Measurements from ENCODE around the gene KLHDC8A.
"Not testable (repeated sequence)": the region's sequence is repeated elsewhere in the genome, so short reads cannot be mapped to it uniquely, and the experiment has no call there.

The KLHDC8A gene

DNA sequence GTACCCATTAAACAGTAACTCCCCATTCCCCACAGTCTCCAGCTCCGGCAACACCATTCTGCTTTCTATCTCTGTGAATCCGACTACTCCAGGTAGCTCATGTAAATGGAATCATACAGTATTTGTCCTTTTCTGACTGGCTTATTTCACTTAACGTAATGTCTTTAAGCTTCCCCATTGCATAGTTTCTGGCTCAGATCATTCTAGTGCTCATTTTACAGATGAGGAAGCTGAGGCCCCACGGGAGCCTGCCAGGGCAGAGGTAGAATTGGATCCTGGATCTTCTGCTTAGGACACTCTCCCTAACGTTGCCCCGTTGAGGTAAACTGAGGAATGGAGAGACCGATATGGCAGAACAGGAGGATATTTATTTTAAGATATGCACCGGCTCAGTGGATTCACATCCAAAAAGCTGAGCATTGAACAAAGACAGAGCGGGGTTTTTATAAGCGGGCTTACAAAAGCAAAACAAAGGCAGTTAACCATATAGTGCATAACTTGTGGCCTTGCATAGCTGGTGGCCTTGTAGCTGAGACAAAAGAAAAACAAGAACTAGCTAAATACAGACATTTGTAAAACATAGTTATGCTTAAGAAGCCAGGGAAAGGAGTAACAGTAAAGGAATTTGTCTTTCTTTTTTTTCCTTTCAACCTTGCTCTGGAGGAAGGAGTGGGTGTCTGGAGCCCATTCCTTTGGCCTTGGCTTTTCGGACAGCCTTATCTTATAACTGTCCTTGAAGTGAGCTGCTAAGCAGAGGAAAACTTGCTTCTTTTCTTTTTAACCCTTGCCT is 15.3 kb upstream of the KLHDC8A start:
- TF ChIP-seq, protein P1, sequence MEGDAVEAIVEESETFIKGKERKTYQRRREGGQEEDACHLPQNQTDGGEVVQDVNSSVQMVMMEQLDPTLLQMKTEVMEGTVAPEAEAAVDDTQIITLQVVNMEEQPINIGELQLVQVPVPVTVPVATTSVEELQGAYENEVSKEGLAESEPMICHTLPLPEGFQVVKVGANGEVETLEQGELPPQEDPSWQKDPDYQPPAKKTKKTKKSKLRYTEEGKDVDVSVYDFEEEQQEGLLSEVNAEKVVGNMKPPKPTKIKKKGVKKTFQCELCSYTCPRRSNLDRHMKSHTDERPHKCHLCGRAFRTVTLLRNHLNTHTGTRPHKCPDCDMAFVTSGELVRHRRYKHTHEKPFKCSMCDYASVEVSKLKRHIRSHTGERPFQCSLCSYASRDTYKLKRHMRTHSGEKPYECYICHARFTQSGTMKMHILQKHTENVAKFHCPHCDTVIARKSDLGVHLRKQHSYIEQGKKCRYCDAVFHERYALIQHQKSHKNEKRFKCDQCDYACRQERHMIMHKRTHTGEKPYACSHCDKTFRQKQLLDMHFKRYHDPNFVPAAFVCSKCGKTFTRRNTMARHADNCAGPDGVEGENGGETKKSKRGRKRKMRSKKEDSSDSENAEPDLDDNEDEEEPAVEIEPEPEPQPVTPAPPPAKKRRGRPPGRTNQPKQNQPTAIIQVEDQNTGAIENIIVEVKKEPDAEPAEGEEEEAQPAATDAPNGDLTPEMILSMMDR (IDR thresholded peaks at IDR 0.05; ENCODE audit: borderline replicate concordance, control extremely low read depth, extremely low read depth, insufficient read depth, missing control alignments): no peak
- no peak for DNase-seq (ENCODE audit: low spot score)
- in situ Hi-C loops (cut with MboI; ENCODE audit: low sequenced_read_pairs, unreplicated experiment): no loop called here

DNA sequence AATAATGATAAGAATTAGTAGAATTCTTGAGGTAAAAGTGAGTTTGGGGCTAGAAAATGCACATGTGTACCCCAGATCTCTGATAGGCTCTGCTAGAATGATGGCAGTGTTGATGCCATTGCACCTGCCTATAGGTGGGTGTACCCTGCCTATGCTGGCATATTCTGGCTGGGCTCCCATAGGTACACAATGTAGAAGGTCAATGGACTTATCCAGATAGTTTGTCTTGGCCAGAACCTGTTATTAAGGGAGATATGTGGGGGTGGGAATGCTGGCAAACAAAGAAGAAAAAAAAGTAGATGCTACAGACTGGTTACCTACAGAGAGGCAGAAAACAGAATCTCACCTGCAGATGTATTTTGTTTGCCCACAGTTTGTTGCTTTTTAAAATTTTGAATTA is 14.1 kb upstream of the KLHDC8A start:
- in situ Hi-C loops (cut with MboI; ENCODE audit: low sequenced_read_pairs, unreplicated experiment): no loop called here
- no peak for DNase-seq (ENCODE audit: low spot score)
- TF ChIP-seq, protein P1 (IDR thresholded peaks at IDR 0.05; ENCODE audit: borderline replicate concordance, control extremely low read depth, extremely low read depth, insufficient read depth, missing control alignments): no peak

DNA sequence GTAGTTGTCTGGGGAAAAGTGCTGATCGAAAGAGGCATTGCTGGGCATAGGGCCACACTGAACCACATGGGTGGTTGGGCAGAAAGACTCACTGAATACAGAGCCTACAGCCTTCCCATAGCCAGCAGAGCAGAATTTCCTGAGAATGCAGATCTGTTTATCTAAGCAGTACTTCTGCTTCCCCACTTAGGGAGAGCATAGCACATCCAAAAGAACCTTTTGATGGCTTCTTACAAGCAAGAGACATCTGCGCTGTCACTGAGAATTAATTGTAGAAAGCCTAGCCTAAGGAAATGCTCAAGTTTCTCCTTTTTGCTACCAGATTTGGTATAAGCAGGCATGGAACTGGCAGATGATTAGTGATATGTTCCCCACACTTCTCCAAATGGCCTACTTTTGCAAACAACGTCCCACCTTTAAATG is 13.0 kb upstream of the KLHDC8A start:
- in situ Hi-C loops (cut with MboI; ENCODE audit: low sequenced_read_pairs, unreplicated experiment): no loop called here
- TF ChIP-seq, protein P1 (IDR thresholded peaks at IDR 0.05; ENCODE audit: borderline replicate concordance, control extremely low read depth, extremely low read depth, insufficient read depth, missing control alignments): no peak
- no peak for DNase-seq (ENCODE audit: low spot score)

DNA sequence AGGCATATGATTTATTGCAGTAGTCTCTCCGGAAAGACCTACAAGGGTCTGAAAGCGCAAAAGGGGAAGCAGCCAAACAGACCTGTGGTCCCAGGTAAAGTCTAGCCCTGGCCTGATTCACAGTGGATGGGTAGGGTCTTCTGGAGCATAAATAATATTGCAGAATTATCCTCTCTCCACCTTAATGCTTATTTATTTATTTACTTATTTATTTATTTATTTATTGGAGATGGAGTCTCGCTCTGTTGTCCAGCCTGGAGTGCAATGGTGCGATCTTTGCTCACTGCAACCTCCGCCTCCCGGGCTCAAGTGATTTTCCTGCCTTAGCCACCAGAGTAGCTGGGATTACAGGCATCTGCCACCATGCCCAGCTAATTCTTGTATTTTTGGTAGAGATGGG is 11.8 kb upstream of the KLHDC8A start:
- in situ Hi-C loops (cut with MboI; ENCODE audit: low sequenced_read_pairs, unreplicated experiment): no loop called here
- DNase-seq (ENCODE audit: low spot score): no peak
- TF ChIP-seq, protein P1 (IDR thresholded peaks at IDR 0.05; ENCODE audit: borderline replicate concordance, control extremely low read depth, extremely low read depth, insufficient read depth, missing control alignments): no peak

DNA sequence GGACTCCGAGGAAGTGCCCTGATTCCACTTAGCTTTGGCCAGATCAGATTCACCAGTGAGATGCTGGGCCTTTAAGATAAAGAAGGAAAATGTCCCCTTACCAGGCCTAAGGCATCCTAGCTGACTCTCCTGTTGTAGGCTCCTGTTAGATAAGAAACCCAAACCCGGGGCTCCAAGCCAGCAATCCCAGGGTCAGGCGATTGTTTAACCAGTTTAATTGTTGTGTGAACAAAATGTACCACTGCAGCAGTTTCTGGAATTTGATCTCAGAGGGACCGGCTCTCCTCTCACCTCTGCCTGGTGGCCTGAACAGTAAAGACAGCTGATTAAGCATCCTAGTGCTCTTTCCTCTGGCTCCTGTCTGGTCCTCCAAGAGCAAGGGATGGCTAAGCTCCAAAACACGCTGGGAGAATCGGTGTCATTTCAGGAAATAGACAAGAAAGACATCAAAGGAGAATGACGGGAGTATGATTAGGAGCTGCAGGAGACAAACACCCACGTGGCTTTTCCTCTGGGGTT is 9.3 kb upstream of the KLHDC8A start:
- in situ Hi-C loops (cut with MboI; ENCODE audit: low sequenced_read_pairs, unreplicated experiment): no loop called here
- TF ChIP-seq, protein P1 (IDR thresholded peaks at IDR 0.05; ENCODE audit: borderline replicate concordance, control extremely low read depth, extremely low read depth, insufficient read depth, missing control alignments): no peak

DNA sequence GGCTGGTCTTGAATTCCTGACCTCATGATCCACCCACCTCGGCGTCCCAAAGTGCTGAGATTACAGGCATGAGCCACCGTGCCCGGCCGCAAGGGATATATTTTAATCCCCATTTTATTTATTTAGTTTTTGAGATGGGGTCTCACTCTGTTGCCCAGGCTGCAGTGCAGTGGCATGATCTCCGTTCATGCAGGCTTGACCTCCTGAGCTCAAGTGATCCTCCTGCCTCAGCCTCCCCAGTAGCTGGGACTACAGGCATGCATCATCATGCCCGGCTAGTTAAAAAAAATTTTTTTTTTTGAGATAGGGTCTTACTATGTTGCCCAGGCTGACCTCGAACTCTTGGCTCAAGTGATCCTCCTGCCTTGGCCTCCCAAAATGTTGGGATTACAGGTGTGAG is 8.4 kb upstream of the KLHDC8A start:
- in situ Hi-C loops (cut with MboI; ENCODE audit: low sequenced_read_pairs, unreplicated experiment); DNase-seq (ENCODE audit: low spot score): not testable (repeated sequence)

More for the DNA sequence above, 9.3 kb upstream of the KLHDC8A start:
- no peak for DNase-seq (ENCODE audit: low spot score)

DNA sequence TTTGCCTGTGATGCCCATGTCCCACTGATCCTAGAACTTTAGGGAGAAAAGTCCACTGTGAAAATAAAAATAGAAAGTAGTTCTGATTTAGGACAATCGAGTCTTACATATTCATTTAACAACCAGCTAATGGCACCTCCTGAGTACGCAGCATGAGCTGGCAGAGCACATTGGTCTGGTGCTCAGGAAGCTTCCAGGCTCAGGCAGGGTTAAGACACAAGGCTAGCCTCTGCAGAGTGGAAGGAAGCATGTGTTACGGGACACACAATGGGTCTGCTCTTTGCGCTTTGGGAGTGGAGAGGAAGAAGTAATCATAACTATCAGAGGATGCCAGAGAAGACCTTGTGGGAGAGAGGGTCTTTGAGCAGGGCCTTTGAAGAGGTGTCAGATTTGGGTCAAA is 4.2 kb upstream of the KLHDC8A start:
- DNase-seq (ENCODE audit: low spot score): no peak
- in situ Hi-C loops (cut with MboI; ENCODE audit: low sequenced_read_pairs, unreplicated experiment): no loop called here
- TF ChIP-seq, protein P1 (IDR thresholded peaks at IDR 0.05; ENCODE audit: borderline replicate concordance, control extremely low read depth, extremely low read depth, insufficient read depth, missing control alignments): no peak

All from GM13976 (cell line).